Measurements from ENCODE around the gene FCER1A.
"Not testable (repeated sequence)": the region's sequence is repeated elsewhere in the genome, so short reads cannot be mapped to it uniquely, and the experiment has no call there.

Gene FCER1A

GRCh38 chr1:159302095-159302494, at the start of gene FCER1A:
FCER1A (plus strand) TSS chr1:159302336; CDS start chr1:159302365, 29 bp downstream.
- no peak for DNase-seq

GRCh38 chr1:159261311-159261710, 40.8 kb upstream of the FCER1A start:
- DNase-seq: peak; percentile 100

GRCh38 chr1:159261721-159262494, 40.2 kb upstream of the FCER1A start:
- peak; percentile 100 for DNase-seq

GRCh38 chr1:159266832-159267231, 35.3 kb upstream of the FCER1A start:
- DNase-seq: no peak

- no peak for DNase-seq
These were observed 27.5 kb upstream of the FCER1A start for GRCh38 chr1:159274631-159275030.

GRCh38 chr1:159275891-159276290, 26.2 kb upstream of the FCER1A start:
- no peak for DNase-seq

- no peak for DNase-seq
These were observed 22.4 kb upstream of the FCER1A start for GRCh38 chr1:159279773-159280172.

- DNase-seq: no peak
These were observed 20.0 kb upstream of the FCER1A start for GRCh38 chr1:159282118-159282517.

- DNase-seq: no peak
These were observed 13.1 kb upstream of the FCER1A start for GRCh38 chr1:159289060-159289459.

GRCh38 chr1:159291424-159291823, 10.7 kb upstream of the FCER1A start:
- DNase-seq: no peak

GRCh38 chr1:159296706-159297375, 5.3 kb upstream of the FCER1A start:
- peak; percentile 43 for DNase-seq

GRCh38 chr1:159300146-159300545, 2.0 kb upstream of the FCER1A start:
- DNase-seq: no peak

- no peak for DNase-seq
These were observed 5.3 kb downstream of the FCER1A start for GRCh38 chr1:159307346-159308020.

- no peak for DNase-seq
These were observed 9.5 kb downstream of the FCER1A start for GRCh38 chr1:159311679-159312078.

GRCh38 chr1:159315381-159315780, 13.2 kb downstream of the FCER1A start:
- no peak for DNase-seq

GRCh38 chr1:159318784-159319551, 16.8 kb downstream of the FCER1A start:
- no peak for DNase-seq

- no peak for DNase-seq
These were observed 32.7 kb downstream of the FCER1A start for GRCh38 chr1:159334797-159335196.

- no peak for DNase-seq
These were observed 35.9 kb downstream of the FCER1A start for GRCh38 chr1:159338018-159338417.

GRCh38 chr1:159339536-159339935, 37.4 kb downstream of the FCER1A start:
- DNase-seq: no peak

- no peak for DNase-seq
These were observed 39.6 kb downstream of the FCER1A start for GRCh38 chr1:159341736-159342135.

- DNase-seq: no peak
These were observed 40.8 kb downstream of the FCER1A start for GRCh38 chr1:159342761-159343425.

- not testable (repeated sequence) for DNase-seq
These were observed 47.2 kb downstream of the FCER1A start for GRCh38 chr1:159349374-159349773.
